GM21526 (cell line): ENCODE data around the gene LHFPL2.
"Not testable (repeated sequence)": the region's sequence is repeated elsewhere in the genome, so short reads cannot be mapped to it uniquely, and the experiment has no call there.

Source experiments
- ATAC-seq: cut with Tn5 transposase; IDR thresholded peaks from one replicate; pipeline ENCODE4 v1.9.1; 2021; ENCODE audit warnings: moderate library complexity; ENCODE audit not compliant: unreplicated experiment, low FRiP score

Gene LHFPL2

DNA sequence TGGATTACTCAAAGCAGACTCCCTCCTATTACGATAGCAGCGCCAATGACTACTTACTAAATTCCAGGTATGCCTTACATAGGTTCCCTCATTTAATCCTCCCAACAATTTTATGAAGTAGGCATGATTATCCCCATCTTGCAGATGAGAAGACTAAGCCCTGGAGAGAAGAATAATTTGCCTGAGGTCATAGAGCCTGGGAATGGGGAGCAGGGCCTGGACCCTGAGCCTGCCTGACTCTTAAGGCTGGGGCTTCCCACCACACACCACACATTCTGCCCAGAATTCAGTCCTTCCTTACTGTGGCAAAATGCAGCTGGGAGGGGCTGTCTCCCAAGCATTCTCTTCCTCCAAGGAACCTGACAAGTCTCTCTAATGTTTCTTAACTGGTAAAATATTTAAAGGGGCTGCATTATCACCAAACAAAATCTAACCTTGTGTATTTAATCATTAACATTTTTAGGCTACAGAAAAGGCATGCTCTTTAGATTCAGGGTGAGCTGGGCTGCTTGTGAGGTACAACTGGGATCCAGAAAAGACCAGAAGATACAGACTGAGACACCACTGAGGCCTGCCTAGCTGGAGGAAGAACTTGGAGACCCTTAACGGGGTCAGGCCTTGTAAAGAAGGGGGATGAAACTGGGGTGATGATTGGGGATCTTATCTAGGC is 26.1 kb downstream of the LHFPL2 start:
- no peak for ATAC-seq

DNA sequence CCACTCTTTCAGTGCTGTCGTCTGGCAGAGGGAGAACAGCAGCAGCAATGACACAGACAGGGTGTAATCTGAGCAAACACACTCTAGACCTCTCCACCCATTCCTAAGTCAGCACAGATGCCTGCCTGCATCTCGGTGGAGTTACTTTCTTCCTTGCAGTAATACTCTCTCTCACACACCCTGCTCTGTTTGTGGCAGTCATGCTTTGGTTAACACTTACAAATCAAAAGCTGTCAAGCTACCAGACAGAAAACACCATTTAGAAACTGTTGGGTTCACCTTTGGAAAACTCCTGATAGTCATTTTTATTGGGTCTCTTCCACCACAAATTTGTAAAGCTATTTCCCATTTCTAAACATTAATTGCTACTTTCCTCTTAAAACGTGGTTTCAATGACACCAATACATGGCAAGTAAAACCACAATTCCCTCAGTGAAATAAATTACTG is 27.3 kb downstream of the LHFPL2 start:
- no peak for ATAC-seq

DNA sequence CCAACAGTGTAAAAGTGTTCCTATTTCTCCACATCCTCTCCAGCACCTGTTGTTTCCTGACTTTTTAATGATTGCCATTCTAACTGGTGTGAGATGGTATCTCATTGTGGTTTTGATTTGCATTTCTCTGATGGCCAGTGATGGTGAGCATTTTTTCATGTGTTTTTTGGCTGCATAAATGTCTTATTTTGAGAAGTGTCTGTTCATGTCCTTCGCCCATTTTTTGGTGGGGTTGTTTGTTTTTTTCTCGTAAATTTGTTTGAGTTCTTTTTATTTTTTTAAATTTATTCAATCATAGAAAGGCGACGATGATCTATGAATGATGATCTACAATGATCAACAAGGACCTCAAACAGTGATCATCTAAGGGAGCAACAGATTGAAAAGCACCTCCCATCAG is 28.5 kb downstream of the LHFPL2 start:
- not testable (repeated sequence) for ATAC-seq

DNA sequence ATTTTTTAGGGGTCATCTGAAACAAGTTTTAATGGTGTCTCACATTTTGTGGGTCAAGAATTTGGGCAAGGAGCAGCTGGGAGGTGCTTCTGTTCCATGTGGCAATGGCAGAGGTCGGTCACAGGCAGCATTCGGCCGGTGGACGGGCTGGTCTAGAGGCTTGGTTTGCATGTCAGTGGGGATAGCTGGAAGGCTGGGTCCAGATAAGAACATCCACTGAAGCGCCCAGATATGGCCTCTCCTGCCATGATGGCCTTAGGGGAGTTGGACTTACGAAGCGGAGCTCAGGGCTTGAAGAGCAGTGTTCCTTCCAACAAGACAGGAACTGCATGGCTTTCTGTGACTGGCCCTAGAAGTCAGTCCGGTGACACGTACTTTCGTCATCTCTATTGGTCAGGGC is 30.3 kb downstream of the LHFPL2 start:
- ATAC-seq = no peak

DNA sequence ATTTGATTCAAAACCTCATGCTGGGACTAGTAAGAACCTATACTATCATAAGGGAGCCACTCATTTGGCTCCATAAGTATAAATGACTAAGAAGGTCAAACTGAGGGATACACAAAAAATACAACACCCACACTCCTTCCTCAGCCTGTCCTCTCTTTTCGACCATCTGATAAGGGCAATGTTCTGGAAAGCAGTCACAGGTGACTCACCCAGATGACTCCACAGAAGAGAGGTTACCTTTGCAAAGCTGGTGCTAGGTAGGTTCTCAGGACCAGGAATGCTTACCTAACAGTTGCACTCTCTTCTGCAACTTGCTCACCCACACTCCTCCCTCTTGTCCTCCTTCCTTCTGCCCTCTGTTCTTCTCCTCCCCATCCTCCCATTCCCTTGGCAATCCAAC is 32.9 kb downstream of the LHFPL2 start:
- ATAC-seq = no peak

DNA sequence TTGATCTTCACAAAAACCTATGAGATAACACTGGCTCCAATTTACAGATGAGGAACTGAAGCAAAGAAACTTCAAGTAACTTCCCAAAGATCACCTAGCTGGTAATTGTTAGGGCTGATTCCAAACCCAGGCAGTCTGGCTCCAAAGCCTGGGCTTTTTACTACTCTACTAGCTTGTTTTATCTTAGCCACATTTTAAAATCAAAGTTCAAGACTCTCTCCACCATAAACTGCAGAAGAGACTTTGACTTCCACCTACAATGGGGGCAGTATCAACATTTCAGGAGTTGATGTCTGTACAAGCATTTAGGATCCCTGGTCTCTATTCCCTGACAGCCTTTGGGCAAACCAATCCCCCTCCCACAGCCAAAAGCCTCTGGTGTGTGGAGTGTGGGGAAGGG is 33.8 kb downstream of the LHFPL2 start:
- ATAC-seq = no peak

DNA sequence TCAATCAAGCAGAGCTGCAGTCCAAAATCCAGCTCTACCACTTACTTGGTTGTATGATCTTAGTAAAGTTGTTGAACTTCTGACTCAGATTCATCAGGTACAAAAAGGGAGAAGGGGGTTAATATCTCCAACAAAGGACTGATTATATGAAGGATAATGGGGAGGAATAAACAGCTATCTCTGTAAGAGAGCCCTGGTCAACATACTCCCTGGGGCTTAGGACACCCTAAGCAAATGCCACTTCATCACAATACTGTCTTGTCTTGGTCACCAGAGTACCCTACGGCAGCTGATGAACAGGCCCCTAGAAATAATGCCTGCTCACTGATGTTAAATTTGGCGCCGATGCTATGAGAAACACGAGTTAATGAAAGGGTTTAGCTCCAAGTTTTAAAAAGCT is 34.8 kb downstream of the LHFPL2 start:
- ATAC-seq = no peak

DNA sequence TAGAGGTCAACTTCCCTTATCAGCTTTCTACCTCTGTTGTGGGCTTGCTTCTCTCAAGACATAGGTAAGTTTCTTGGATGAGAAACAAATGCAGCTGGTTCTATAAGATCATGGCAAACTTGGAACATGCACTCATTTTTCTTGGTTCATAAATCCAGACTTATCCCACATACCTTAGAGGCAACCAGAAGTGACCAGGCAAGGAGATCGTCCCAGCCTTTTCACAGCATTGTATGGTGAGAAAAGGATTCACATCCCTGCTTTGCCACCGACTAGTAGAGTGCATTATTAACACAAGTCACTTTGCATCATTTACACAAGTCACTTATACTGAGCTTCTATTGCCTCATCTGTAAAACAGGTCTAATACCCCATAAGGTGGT is 35.4 kb downstream of the LHFPL2 start:
- no peak for ATAC-seq

DNA sequence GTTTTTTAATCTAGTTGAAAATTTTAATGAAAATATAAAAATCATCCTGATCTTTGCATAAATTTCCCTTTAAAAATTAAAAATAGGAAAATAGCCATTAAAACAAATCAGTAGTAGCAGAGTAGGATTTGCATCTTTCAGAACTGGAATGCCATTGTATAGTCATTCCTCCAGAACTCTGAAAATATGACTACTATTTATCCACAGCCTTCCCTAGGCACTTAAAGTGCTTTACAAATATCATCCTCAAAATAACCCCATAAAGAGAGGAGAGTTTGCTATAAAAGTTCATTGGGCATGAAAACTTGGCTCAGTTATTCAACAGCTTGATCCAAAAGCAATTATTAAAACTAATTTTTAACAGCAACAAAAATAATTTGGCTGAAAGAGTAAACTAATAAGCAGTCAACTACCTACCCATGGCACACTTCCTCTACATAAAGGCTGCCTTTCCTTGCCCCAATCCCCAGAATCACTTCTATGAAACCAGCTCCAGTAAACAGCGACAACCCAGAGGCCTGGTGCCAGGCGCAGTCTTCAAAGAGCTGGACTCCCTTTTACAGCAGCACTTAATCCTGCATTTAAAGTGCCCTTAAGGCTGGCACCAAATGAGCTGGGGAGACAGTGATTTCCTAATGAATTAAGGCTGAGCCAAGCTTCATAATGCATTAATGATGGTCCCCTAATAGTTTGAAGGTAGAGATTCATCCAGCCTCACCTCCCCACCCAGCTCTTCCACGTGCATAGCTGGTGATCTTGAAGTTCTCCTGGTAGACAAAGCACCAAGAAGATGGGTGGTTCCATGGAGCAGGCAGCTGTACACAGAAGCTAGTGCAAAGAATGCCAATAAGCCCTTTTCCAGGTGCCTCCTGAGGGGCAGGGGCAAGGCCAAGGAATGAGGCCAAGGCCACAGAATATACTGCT is 36.1 kb downstream of the LHFPL2 start:
- ATAC-seq = no peak

DNA sequence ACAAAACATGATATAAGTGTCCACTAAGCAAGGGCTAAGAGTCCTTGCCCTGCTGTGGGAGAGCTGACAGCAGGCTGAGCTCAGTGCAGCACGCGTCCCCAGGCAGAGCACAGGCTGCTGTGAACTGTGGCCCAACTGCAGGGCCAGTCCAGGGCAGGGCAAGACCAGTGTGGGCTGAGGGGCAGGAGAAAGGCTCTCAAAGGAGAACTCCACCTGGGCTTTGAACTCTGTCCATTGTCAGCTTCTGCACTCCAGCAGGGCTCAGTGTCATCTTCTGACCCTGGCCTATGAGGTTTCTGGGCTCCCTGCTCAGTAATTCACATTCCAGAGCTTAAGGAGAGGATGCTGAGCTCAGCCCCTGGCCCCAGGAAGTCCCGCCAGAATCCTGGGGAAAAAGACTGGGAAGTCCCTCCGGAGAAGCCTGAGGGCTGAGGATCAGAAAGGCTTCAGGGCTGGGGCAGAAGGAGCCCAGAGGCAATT is 37.4 kb downstream of the LHFPL2 start:
- no peak for ATAC-seq

DNA sequence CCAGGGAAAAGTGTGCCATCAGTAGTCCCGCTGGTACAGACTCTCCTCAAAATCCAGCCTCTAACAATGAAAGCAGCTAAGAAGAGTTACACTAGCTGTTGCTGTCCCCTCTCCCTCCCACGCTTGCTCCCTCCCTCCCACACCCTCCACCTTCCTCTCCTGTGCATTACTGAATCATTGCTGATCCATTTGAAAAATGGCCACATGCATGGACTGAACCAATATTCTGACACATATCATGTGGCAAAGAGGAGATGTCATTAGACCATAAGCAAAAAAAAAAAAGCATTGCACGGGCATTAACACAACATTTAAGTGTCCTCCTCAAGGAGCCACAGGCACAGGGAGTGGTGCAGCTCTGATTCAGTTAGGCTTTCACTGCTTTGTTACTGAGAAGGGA is 37.9 kb downstream of the LHFPL2 start:
- no peak for ATAC-seq

DNA sequence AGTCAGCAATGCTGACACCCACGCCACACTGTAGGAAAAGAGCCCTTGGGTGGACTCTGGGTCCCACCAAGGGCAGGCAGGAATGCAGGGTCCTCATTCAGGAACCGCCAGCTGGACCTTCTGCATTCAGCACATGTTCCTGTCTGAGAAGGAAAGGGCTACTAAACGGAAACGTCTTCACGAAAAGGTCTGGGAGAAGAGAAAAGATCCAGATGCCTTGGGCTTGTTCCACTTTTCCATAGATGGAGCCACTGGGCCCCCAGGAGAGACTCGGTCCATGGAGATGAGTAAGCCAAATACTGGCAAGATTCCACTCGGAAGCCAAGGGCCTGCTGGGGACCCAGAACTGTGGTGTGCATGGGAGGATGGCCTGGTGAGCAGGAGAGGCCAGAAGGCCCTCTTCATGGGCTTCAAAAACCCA is 38.4 kb downstream of the LHFPL2 start:
- ATAC-seq = no peak

DNA sequence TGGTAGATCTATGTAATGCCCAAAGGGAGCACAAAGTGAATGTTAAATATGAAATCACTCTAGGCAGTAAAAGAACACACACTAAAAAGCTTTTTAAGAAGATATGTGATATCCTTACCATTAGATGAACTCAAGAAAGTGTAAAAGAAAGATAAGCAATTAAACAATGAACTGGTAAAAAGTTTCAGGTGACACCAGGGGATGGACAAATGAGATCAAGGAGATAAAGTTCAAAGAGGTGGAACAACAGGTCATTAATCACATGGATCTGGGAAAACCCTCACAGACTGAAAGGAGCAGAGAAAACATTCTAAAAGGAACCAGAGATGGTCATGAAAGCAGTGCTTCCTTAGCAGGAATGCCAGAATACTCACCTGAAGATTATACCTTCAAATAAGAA is 40.7 kb downstream of the LHFPL2 start:
- no peak for ATAC-seq

DNA sequence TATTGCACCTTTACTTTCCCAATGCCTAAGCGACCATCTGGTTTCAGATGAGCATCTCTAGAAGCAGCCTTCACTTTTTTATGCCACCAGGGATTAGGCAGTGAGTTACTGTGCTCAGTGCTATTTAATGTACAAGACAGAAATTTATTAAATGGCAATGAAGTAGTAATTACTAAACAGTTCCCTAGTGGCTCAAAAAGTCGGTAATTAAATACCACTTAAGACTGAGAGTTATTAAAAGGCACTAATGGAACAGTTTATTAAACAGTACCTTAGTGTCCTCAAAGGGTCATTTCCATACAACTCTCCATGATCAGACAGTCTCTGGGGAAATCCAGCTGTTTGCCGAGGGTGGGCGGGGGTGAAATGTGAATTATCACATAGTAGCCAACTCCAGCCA is 42.3 kb downstream of the LHFPL2 start:
- no peak for ATAC-seq

DNA sequence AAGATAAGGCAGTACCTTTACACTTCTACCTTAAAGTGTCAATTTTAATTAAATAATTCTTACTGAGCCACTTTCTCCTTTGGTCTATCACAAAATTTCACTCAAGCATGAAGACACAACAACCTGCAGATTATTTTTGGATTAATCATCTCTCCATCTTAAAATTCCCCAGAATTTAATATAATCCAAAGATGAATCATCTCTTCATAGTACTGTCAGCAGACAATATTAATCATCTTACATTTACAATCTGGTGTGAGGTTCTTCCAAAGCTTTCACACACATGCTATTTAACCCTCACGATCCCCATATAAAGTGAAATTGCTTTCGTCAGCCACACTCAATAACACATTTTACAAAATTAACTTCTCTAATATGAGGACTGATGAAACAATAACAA is 43.0 kb downstream of the LHFPL2 start:
- no peak for ATAC-seq

DNA sequence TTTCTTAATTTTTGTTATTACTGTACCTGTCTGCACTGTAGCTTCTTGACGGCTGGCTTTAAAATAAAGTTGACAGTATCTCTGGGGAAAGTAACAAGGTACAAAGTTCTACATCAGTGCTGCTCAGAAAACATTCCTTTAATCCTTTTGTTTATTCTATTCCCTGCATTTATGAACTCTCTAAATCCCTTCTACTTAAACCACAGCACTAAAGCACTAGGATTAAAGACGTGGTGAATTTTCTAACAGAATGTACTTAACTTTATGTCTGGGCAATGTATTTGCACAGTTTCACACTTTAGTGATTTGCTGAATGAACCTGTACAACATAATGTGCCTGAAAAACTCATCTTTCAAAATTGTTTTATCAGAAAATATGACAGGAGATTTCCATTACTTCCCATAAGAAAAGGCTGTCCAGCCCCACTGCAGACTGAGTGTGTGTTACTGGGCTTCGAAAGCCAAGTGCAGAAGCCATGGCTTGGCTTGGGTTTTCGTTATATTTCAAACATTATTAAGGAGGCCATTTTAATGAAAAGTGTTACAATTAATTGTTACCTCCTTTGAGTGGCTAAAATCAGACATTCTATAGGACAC is 43.8 kb downstream of the LHFPL2 start:
- ATAC-seq = no peak

DNA sequence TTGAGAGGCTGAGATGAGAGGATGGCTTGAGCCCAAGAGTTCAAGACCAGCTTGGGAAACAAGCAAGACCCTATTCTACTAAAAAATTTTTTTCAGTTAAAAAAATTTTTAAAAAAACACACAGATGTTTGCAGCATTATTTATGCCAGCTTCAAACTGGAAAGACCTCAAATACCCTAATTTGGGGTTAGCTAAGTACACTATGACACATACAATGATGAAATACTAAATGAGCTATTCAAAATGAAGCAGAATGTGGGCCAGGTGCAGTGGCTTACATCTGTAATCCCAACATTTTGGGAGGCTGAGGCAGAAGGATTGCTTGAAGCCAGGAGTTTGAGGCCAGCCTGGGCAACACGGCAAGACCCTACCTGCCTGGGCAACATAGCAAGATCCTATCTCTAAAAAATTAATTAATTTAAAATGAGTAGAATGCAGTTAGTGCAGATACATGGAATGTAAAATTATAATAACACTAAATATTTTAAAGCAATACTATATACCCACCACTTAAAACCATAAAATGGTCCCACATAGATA is 44.9 kb downstream of the LHFPL2 start:
- no peak for ATAC-seq

DNA sequence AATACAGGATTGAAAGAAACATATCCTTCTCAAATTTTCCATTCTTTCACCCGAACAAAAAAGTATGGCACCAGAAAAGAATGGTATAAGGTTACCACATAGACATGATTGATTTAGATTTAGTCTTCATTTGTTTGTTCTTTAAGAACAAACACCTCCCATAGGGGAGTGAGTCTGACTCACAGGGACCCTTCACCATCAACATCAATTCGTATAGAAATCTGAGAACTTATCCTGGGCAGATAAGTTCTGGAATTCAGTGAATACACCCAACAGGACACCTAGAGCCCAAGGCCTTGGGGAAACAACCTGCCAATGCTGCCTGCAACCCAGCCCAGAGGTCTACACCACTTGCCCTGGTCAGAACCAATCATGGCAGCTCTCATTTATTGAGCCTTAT is 46.2 kb downstream of the LHFPL2 start:
- ATAC-seq = no peak

DNA sequence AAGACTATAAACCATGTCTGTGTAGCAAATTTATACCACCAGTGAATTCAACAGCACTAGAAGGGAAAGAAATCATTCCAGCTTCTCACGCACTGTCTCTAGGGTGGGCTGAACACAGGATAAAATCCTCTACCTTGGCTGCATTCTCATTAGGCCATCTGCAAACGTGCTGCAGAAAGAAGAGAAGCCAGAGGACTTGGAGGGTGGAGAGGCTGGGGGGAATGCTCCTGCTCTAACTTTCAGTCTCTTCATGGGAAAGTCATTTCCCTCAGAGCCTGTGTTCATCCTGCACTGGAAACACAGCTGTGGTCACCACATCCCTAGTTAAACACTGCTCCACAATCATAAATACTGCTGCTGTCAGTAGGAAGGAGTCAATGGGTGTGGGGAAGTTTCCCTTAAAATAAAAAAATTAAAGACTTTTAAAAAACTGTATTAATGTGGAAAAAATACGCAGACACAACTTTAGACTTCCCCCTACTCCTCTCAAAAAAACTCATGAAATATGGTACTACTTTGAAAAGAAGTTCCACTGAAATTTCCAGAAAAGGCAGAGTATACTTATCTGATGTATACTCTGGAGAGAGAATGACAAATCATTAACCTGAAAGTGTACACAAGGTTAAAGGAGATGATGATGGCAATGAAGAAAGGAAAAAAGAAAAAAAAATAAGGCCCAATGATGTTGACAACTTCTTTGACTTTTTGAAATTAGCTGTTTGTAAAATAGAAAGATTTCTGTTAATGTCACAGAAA is 46.8 kb downstream of the LHFPL2 start:
- ATAC-seq = no peak

DNA sequence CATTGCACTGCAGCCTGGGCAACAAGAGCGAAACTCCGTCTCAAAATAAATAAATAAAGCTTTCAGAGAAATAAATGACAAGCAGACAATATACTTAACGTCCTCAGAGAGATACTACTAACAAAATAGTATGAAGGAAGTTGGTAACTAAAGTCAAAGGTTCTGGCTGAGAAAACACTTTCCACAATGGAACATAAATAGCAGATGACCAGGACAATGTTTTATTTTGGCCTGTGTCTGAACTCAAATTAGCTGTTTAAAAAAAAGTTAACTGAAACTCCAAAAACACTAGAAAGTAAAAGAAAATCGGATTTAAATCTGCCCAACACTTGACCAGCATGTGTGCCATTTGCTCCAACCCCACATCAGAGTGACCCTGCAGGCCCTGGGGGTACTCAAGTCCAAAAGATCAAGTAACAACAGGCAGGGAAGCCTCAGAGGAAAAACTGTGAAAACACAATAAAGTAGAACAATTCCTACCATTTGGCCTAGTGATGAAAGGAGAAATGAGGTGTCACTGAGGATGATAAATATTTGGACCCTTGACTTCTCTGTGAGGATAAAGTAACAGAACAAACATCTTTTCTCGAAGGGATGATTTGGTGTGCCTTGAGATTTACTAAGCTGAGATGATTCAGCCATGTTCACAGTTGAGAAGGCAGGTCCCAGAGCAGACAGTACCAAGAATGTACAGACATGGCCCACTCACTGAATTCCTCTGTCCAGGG is 47.7 kb downstream of the LHFPL2 start:
- no peak for ATAC-seq
